Trophoblast cell (in vitro differentiated cells and primary cell): ENCODE results near the gene WNT7B.

ENCODE experiments used
- DNase-seq, 2 donors: peaks; one replicate each; pipeline ENCODE4 v3.0.0-alpha.2; 2016
- H2AFZ ChIP-seq: 2 replicates; pipeline ENCODE4 v1.6.1; 2013; ENCODE audit warnings: low read length, moderate library complexity, mild to moderate bottlenecking; ENCODE audit not compliant: insufficient read depth, poor library complexity
- H2AK5ac ChIP-seq: 2 replicates; pipeline ENCODE4 v1.6.1; 2013; ENCODE audit warnings: mild to moderate bottlenecking, low read length
- H2BK120ac ChIP-seq: 2 replicates; pipeline ENCODE4 v1.6.1; 2013; ENCODE audit warnings: low read length, mild to moderate bottlenecking, moderate library complexity; ENCODE audit not compliant: insufficient read depth, poor library complexity
- H2BK12ac ChIP-seq: 2 replicates; pipeline ENCODE4 v1.6.1; 2013; ENCODE audit warnings: mild to moderate bottlenecking, low read length, moderate library complexity
- H2BK5ac ChIP-seq: 2 replicates; pipeline ENCODE4 v1.6.1; 2013; ENCODE audit warnings: low read length, low read depth, moderate library complexity, mild to moderate bottlenecking; ENCODE audit not compliant: poor library complexity
- H3K14ac ChIP-seq: 2 replicates; pipeline ENCODE4 v1.6.1; 2013; ENCODE audit warnings: mild to moderate bottlenecking, low read length
- H3K18ac ChIP-seq: 2 replicates; pipeline ENCODE4 v1.6.1; 2013; ENCODE audit warnings: mild to moderate bottlenecking, low read length
- H3K23ac ChIP-seq: 2 replicates; pipeline ENCODE4 v1.6.1; 2013; ENCODE audit warnings: low read length
- H3K27ac ChIP-seq: 2 replicates; pipeline ENCODE4 v1.5.1; 2013; ENCODE audit warnings: low read depth, mild to moderate bottlenecking, inconsistent platforms, low read length, moderate library complexity
- H3K27me3 ChIP-seq: 2 replicates; pipeline ENCODE4 v1.6.1; 2013; ENCODE audit warnings: inconsistent platforms, mild to moderate bottlenecking, low read length, moderate library complexity; ENCODE audit not compliant: insufficient read depth
- H3K36me3 ChIP-seq, 2 experiments: 1 replicate in 1 of 2; 2 replicates in 1 of 2; pipeline ENCODE4 v1.6.1; 2013; ENCODE audit warnings: low read length in 2 of 2, mild to moderate bottlenecking in 2 of 2, moderate library complexity in 1 of 2; ENCODE audit not compliant: insufficient read depth in 2 of 2, control insufficient read depth in 1 of 2
- H3K4ac ChIP-seq: 2 replicates; pipeline ENCODE4 v1.6.1; 2013; ENCODE audit warnings: low read depth, mild to moderate bottlenecking, low read length, moderate library complexity
- H3K4me1 ChIP-seq, 2 experiments: 1 replicate in 1 of 2; 2 replicates in 1 of 2; pipeline ENCODE4 v1.6.1; 2013; ENCODE audit warnings: low read length in 2 of 2, mild to moderate bottlenecking in 2 of 2, moderate library complexity in 1 of 2; ENCODE audit not compliant: insufficient read depth in 2 of 2, control insufficient read depth in 1 of 2
- H3K4me2 ChIP-seq: 2 replicates; pipeline ENCODE4 v1.6.1; 2013; ENCODE audit warnings: inconsistent platforms, mild to moderate bottlenecking, low read length, moderate library complexity
- H3K4me3 ChIP-seq: 2 replicates; pipeline ENCODE4 v1.5.1; 2013; ENCODE audit warnings: mild to moderate bottlenecking, low read depth, low read length, inconsistent platforms
- H3K79me1 ChIP-seq: one replicate; pipeline ENCODE4 v1.6.1; 2013; ENCODE audit warnings: low read length
- H3K79me2 ChIP-seq: 2 replicates; pipeline ENCODE4 v1.6.1; 2013; ENCODE audit warnings: low read length, mild to moderate bottlenecking; ENCODE audit not compliant: control insufficient read depth, insufficient read depth, poor library complexity
- H3K9ac ChIP-seq: 2 replicates; pipeline ENCODE4 v1.6.1; 2013; ENCODE audit warnings: mild to moderate bottlenecking, low read length
- H3K9me3 ChIP-seq: 2 replicates; pipeline ENCODE4 v1.6.1; 2013; ENCODE audit warnings: low read depth, mild to moderate bottlenecking, control low read depth, inconsistent platforms, low read length; ENCODE audit not compliant: insufficient read depth
- H4K12ac ChIP-seq: 2 replicates; pipeline ENCODE4 v1.6.1; 2013; ENCODE audit warnings: low read depth, mild to moderate bottlenecking, low read length, moderate library complexity
- H4K8ac ChIP-seq: 2 replicates; pipeline ENCODE4 v1.6.1; 2013; ENCODE audit warnings: low read depth, mild to moderate bottlenecking, low read length, moderate library complexity
- H4K91ac ChIP-seq: one replicate; pipeline ENCODE4 v1.6.1; 2013; ENCODE audit warnings: low read depth, mild to moderate bottlenecking, low read length, moderate library complexity
- WGBS: extraction: QIAGEN DNeasy Blood & Tissue Kit; methylation state at CpG from one replicate; pipeline ENCODE4 v1.1.7; 2013; ENCODE audit warnings: missing lambda C conversion rate; ENCODE audit not compliant: insufficient read length, insufficient coverage; ENCODE audit errors: extremely low coverage; 5-methylcytosine and 5-hydroxymethylcytosine counted together

WNT7B gene

GRCh38 chr22:45877651-45878050 is 99.3 kb downstream of the WNT7B start:
- no peaks in the 10 kb centered on the region for H3K4me1 ChIP-seq
- H4K12ac ChIP-seq, result no peak overlapping the region

GRCh38 chr22:45877036-45877380 is 100.0 kb downstream of the WNT7B start:
- H3K9me3 ChIP-seq, result peaks cover 1% of the 10 kb centered on the region
- no peak overlapping the region for H3K9ac ChIP-seq
- H4K12ac ChIP-seq, result no peak overlapping the region
- no peaks in the 10 kb centered on the region for H3K79me1 ChIP-seq
- H2BK12ac ChIP-seq, result no peak overlapping the region
- peaks cover 13% of the 10 kb centered on the region for H3K27me3 ChIP-seq
- no peaks in the 10 kb centered on the region for H3K79me2 ChIP-seq
- WGBS, result no CpG with 5 or more reads among the region's 3 CpGs
- no peak overlapping the region for H3K4me3 ChIP-seq
- H4K91ac ChIP-seq, result no peak overlapping the region
- H4K8ac ChIP-seq, result no peak overlapping the region
- H2AFZ ChIP-seq, result no peak overlapping the region
- H3K14ac ChIP-seq, result no peak overlapping the region
- no peaks in the 10 kb centered on the region for H3K4me1 ChIP-seq
- H2BK5ac ChIP-seq, result no peak overlapping the region
- DNase-seq, result no peak
- no peak overlapping the region for H3K23ac ChIP-seq
- no peak overlapping the region for H3K4ac ChIP-seq
- no peak overlapping the region for H3K4me2 ChIP-seq
- H3K36me3 ChIP-seq, result no peaks in the 10 kb centered on the region
- H3K18ac ChIP-seq, result no peak overlapping the region
- no peak overlapping the region for H2AK5ac ChIP-seq
- no peak overlapping the region for H2BK120ac ChIP-seq
- H3K27ac ChIP-seq, result no peak overlapping the region

More at GRCh38 chr22:45877651-45878050, 99.3 kb downstream of the WNT7B start:
- no CpG with 5 or more reads among the region's 18 CpGs for WGBS
- no peak for DNase-seq
- H3K27me3 ChIP-seq, result peaks cover 13% of the 10 kb centered on the region
- no peak overlapping the region for H3K4ac ChIP-seq
- no peak overlapping the region for H2AK5ac ChIP-seq
- no peak overlapping the region for H2BK120ac ChIP-seq
- no peak overlapping the region for H2AFZ ChIP-seq
- H3K18ac ChIP-seq, result no peak overlapping the region
- H3K79me2 ChIP-seq, result no peaks in the 10 kb centered on the region
- no peak overlapping the region for H4K8ac ChIP-seq
- H2BK12ac ChIP-seq, result no peak overlapping the region
- no peaks in the 10 kb centered on the region for H3K79me1 ChIP-seq
- H3K9ac ChIP-seq, result no peak overlapping the region
- no peak overlapping the region for H3K23ac ChIP-seq
- no peak overlapping the region for H3K4me3 ChIP-seq
- no peak overlapping the region for H3K14ac ChIP-seq
- no peak overlapping the region for H3K4me2 ChIP-seq
- no peaks in the 10 kb centered on the region for H3K9me3 ChIP-seq
- no peak overlapping the region for H3K27ac ChIP-seq
- no peak overlapping the region for H2BK5ac ChIP-seq
- no peaks in the 10 kb centered on the region for H3K36me3 ChIP-seq
- no peak overlapping the region for H4K91ac ChIP-seq

DNA sequence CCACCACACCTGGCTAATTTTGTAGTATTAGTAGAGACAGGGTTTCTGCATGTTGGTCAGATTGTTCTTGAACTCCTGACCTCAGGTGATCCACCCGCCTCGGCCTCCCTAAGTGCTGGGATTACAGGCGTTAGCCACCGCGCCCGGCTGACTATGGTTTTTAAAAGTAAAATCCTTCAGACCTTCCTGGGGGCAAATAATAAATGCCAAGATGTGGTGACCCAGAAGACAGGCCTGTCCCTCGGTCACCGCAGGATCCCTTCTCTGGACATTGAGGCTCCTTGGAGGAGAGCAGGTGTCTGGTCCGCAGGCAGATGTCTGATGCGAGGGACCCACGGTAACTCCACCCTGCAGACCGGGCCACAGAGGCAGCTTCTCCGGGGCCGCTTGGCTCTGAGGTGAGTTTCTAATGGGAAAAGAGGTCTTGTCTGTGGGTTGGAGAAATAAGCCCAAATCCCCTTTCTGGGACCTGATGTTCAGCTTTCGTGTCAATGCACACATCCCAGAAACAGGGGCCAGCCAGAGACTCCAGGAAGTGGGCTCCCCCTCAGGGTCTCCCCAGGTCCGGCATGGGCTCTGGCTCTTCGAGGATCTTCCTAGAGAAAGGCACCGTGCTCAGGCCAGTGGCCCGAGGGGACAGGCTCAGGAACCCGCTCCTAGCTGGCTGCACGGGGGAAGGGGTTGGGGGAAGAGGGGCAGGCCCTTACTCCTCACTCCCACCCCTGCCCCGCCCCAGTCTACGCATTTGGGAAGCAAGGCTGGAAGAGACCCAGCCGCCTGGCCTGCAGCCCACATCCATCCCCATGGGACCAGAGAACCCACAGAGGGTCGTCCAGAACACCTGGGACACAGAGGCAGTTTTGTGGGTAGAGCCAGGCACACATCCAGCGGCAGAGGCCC is 100.6 kb downstream of the WNT7B start:
- H4K91ac ChIP-seq, result no peak overlapping the region
- no peak overlapping the region for H3K4me3 ChIP-seq
- no peak overlapping the region for H4K8ac ChIP-seq
- H2BK5ac ChIP-seq, result no peak overlapping the region
- DNase-seq, result no peak
- no peak overlapping the region for H2BK120ac ChIP-seq
- peaks cover 13% of the 10 kb centered on the region for H3K27me3 ChIP-seq
- H2AK5ac ChIP-seq, result no peak overlapping the region
- H3K9ac ChIP-seq, result no peak overlapping the region
- WGBS, result no CpG with 5 or more reads among the region's 26 CpGs
- H3K79me2 ChIP-seq, result no peaks in the 10 kb centered on the region
- H4K12ac ChIP-seq, result no peak overlapping the region
- no peak overlapping the region for H3K23ac ChIP-seq
- H3K4me2 ChIP-seq, result no peak overlapping the region
- H3K14ac ChIP-seq, result no peak overlapping the region
- no peak overlapping the region for H3K4ac ChIP-seq
- no peak overlapping the region for H3K27ac ChIP-seq
- no peak overlapping the region for H2AFZ ChIP-seq
- H3K79me1 ChIP-seq, result no peaks in the 10 kb centered on the region
- no peak overlapping the region for H2BK12ac ChIP-seq
- H3K9me3 ChIP-seq, result peaks cover 1% of the 10 kb centered on the region
- no peaks in the 10 kb centered on the region for H3K36me3 ChIP-seq
- H3K18ac ChIP-seq, result no peak overlapping the region
- H3K4me1 ChIP-seq, result no peaks in the 10 kb centered on the region

DNA sequence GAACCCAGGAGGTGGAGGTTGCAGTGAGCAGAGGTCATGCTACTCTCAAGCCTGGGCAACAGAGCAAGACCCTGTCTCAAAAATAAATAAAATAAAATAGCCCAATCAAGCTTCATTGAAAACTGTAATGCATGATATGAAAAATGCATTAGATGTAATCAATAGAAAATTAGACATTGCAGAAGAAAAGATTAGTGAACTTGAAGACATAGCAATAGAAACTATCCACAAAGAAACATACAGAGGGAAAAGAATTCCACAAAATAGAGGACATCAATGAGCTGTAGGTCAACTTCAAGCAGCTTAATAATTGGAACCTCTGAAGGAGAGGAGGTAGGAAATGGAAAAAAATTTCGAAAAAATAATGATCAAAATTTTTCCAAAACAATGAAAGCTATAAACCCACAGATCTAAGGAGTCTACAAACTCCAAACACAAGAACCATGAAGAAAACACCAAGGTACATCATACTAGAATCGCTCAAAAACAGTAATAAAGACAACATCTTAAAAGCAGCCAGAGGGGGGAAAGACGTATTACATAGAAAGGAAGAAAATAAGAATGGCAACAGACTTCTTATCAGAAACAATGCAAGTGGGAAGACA is 104.2 kb downstream of the WNT7B start:
- no peak overlapping the region for H2AFZ ChIP-seq
- no peak overlapping the region for H3K4ac ChIP-seq
- no peak for DNase-seq

More for the DNA sequence above, 104.2 kb downstream of the WNT7B start:
- Histone ChIP-seq H3K27ac (no peak overlapping the region), H3K9ac (no peak overlapping the region), H4K12ac (no peak overlapping the region), H3K4me3 (no peak overlapping the region), H3K23ac (no peak overlapping the region), H3K9me3 (peaks cover 1% of the 10 kb centered on the region), H2BK120ac (no peak overlapping the region), H2BK12ac (no peak overlapping the region), H3K4me2 (no peak overlapping the region), H3K79me2 (no peaks in the 10 kb centered on the region), H2BK5ac (no peak overlapping the region), H4K91ac (no peak overlapping the region), H3K18ac (no peak overlapping the region), H3K4me1 (no peaks in the 10 kb centered on the region), H3K79me1 (no peaks in the 10 kb centered on the region), H3K14ac (no peak overlapping the region), H3K36me3 (no peaks in the 10 kb centered on the region), H2AK5ac (no peak overlapping the region), H3K27me3 (peaks cover 23% of the 10 kb centered on the region), H4K8ac (no peak overlapping the region)
- WGBS, result no CpG with 5 or more reads among the region's 3 CpGs
